ENCODE data around the gene FHIT.

Gene FHIT

GRCh38 chr3:60079076-60079475, 1172.2 kb downstream of the FHIT start:
- Histone ChIP-seq H3K4me1 (ENCODE audit: control insufficient read depth, insufficient read depth, low read length, poor library complexity, severe bottlenecking) (no peaks in the 10 kb centered on the region), H3K27ac (ENCODE audit: insufficient read depth, low read length, poor library complexity, severe bottlenecking) (peak overlapping the region; percentile 44), H3K36me3 (ENCODE audit: control insufficient read depth, insufficient read depth, low read length) (no peaks in the 10 kb centered on the region), H3K4me3 (ENCODE audit: insufficient read depth, low read depth, low read length, poor library complexity, severe bottlenecking) (peak overlapping the region; percentile 22), H3K9me3 (ENCODE audit: control insufficient read depth, low read length) (no peaks in the 10 kb centered on the region), H3K27me3 (replicated peaks; ENCODE audit: control insufficient read depth, insufficient read depth, low read length, poor library complexity, severe bottlenecking) (no peaks in the 10 kb centered on the region)
- no peak for DNase-seq

GRCh38 chr3:60076331-60076730, 1174.9 kb downstream of the FHIT start:
- H3K27ac ChIP-seq (ENCODE audit: insufficient read depth, low read length, poor library complexity, severe bottlenecking), result no peak overlapping the region
- no peaks in the 10 kb centered on the region for H3K4me1 ChIP-seq (ENCODE audit: control insufficient read depth, insufficient read depth, low read length, poor library complexity, severe bottlenecking)
- no peak for DNase-seq

GRCh38 chr3:60073942-60074341, 1177.3 kb downstream of the FHIT start:
- Histone ChIP-seq H3K36me3 (ENCODE audit: control insufficient read depth, insufficient read depth, low read length) (no peaks in the 10 kb centered on the region), H3K27me3 (replicated peaks; ENCODE audit: control insufficient read depth, insufficient read depth, low read length, poor library complexity, severe bottlenecking) (no peaks in the 10 kb centered on the region), H3K9me3 (ENCODE audit: control insufficient read depth, low read length) (no peaks in the 10 kb centered on the region), H3K4me1 (ENCODE audit: control insufficient read depth, insufficient read depth, low read length, poor library complexity, severe bottlenecking) (no peaks in the 10 kb centered on the region), H3K27ac (ENCODE audit: insufficient read depth, low read length, poor library complexity, severe bottlenecking) (peak overlapping the region; percentile 43), H3K4me3 (ENCODE audit: insufficient read depth, low read depth, low read length, poor library complexity, severe bottlenecking) (no peak overlapping the region)
- DNase-seq, result no peak

More at GRCh38 chr3:60076331-60076730, 1174.9 kb downstream of the FHIT start:
- Histone ChIP-seq H3K36me3 (ENCODE audit: control insufficient read depth, insufficient read depth, low read length) (no peaks in the 10 kb centered on the region), H3K4me3 (ENCODE audit: insufficient read depth, low read depth, low read length, poor library complexity, severe bottlenecking) (peak overlapping the region; percentile 8), H3K27me3 (replicated peaks; ENCODE audit: control insufficient read depth, insufficient read depth, low read length, poor library complexity, severe bottlenecking) (no peaks in the 10 kb centered on the region), H3K9me3 (ENCODE audit: control insufficient read depth, low read length) (no peaks in the 10 kb centered on the region)

- H3K27ac ChIP-seq (ENCODE audit: insufficient read depth, low read length, poor library complexity, severe bottlenecking), result no peak overlapping the region
- no peaks in the 10 kb centered on the region for H3K36me3 ChIP-seq (ENCODE audit: control insufficient read depth, insufficient read depth, low read length)
- no peak for DNase-seq
- no peaks in the 10 kb centered on the region for H3K9me3 ChIP-seq (ENCODE audit: control insufficient read depth, low read length)
- H3K4me3 ChIP-seq (ENCODE audit: insufficient read depth, low read depth, low read length, poor library complexity, severe bottlenecking), result no peak overlapping the region
- H3K4me1 ChIP-seq (ENCODE audit: control insufficient read depth, insufficient read depth, low read length, poor library complexity, severe bottlenecking), result no peaks in the 10 kb centered on the region
- H3K27me3 ChIP-seq (replicated peaks; ENCODE audit: control insufficient read depth, insufficient read depth, low read length, poor library complexity, severe bottlenecking), result no peaks in the 10 kb centered on the region
These were observed 1178.0 kb downstream of the FHIT start for GRCh38 chr3:60073228-60073627.

- no peaks in the 10 kb centered on the region for H3K9me3 ChIP-seq (ENCODE audit: control insufficient read depth, low read length)
- DNase-seq, result no peak
- no peaks in the 10 kb centered on the region for H3K4me1 ChIP-seq (ENCODE audit: control insufficient read depth, insufficient read depth, low read length, poor library complexity, severe bottlenecking)
- H3K27ac ChIP-seq (ENCODE audit: insufficient read depth, low read length, poor library complexity, severe bottlenecking), result no peak overlapping the region
- no peaks in the 10 kb centered on the region for H3K36me3 ChIP-seq (ENCODE audit: control insufficient read depth, insufficient read depth, low read length)
- H3K27me3 ChIP-seq (replicated peaks; ENCODE audit: control insufficient read depth, insufficient read depth, low read length, poor library complexity, severe bottlenecking), result no peaks in the 10 kb centered on the region
- no peak overlapping the region for H3K4me3 ChIP-seq (ENCODE audit: insufficient read depth, low read depth, low read length, poor library complexity, severe bottlenecking)
These were observed 1180.9 kb downstream of the FHIT start for GRCh38 chr3:60070366-60070765.

GRCh38 chr3:60065227-60065868, 1185.9 kb downstream of the FHIT start:
- no peak for DNase-seq
- Histone ChIP-seq H3K27ac (ENCODE audit: insufficient read depth, low read length, poor library complexity, severe bottlenecking) (peak overlapping the region; percentile 29), H3K36me3 (ENCODE audit: control insufficient read depth, insufficient read depth, low read length) (no peaks in the 10 kb centered on the region), H3K4me3 (ENCODE audit: insufficient read depth, low read depth, low read length, poor library complexity, severe bottlenecking) (no peak overlapping the region), H3K27me3 (replicated peaks; ENCODE audit: control insufficient read depth, insufficient read depth, low read length, poor library complexity, severe bottlenecking) (no peaks in the 10 kb centered on the region), H3K9me3 (ENCODE audit: control insufficient read depth, low read length) (no peaks in the 10 kb centered on the region), H3K4me1 (ENCODE audit: control insufficient read depth, insufficient read depth, low read length, poor library complexity, severe bottlenecking) (no peaks in the 10 kb centered on the region)

GRCh38 chr3:60064210-60065178, 1186.8 kb downstream of the FHIT start:
- Histone ChIP-seq H3K9me3 (ENCODE audit: control insufficient read depth, low read length) (no peaks in the 10 kb centered on the region), H3K27ac (ENCODE audit: insufficient read depth, low read length, poor library complexity, severe bottlenecking) (peak overlapping the region; percentile 29), H3K27me3 (replicated peaks; ENCODE audit: control insufficient read depth, insufficient read depth, low read length, poor library complexity, severe bottlenecking) (no peaks in the 10 kb centered on the region), H3K36me3 (ENCODE audit: control insufficient read depth, insufficient read depth, low read length) (no peaks in the 10 kb centered on the region), H3K4me3 (ENCODE audit: insufficient read depth, low read depth, low read length, poor library complexity, severe bottlenecking) (no peak overlapping the region), H3K4me1 (ENCODE audit: control insufficient read depth, insufficient read depth, low read length, poor library complexity, severe bottlenecking) (no peaks in the 10 kb centered on the region)
- DNase-seq, result no peak

GRCh38 chr3:60056404-60056803, 1194.8 kb downstream of the FHIT start:
- Histone ChIP-seq H3K4me1 (ENCODE audit: control insufficient read depth, insufficient read depth, low read length, poor library complexity, severe bottlenecking) (peaks cover 6% of the 10 kb centered on the region), H3K9me3 (ENCODE audit: control insufficient read depth, low read length) (no peaks in the 10 kb centered on the region), H3K36me3 (ENCODE audit: control insufficient read depth, insufficient read depth, low read length) (no peaks in the 10 kb centered on the region), H3K27ac (ENCODE audit: insufficient read depth, low read length, poor library complexity, severe bottlenecking) (peak overlapping the region; percentile 44), H3K27me3 (replicated peaks; ENCODE audit: control insufficient read depth, insufficient read depth, low read length, poor library complexity, severe bottlenecking) (no peaks in the 10 kb centered on the region), H3K4me3 (ENCODE audit: insufficient read depth, low read depth, low read length, poor library complexity, severe bottlenecking) (no peak overlapping the region)
- DNase-seq, result no peak

- Histone ChIP-seq H3K27ac (ENCODE audit: insufficient read depth, low read length, poor library complexity, severe bottlenecking) (peak overlapping the region; percentile 44), H3K4me1 (ENCODE audit: control insufficient read depth, insufficient read depth, low read length, poor library complexity, severe bottlenecking) (peaks cover 6% of the 10 kb centered on the region), H3K36me3 (ENCODE audit: control insufficient read depth, insufficient read depth, low read length) (no peaks in the 10 kb centered on the region), H3K4me3 (ENCODE audit: insufficient read depth, low read depth, low read length, poor library complexity, severe bottlenecking) (no peak overlapping the region), H3K27me3 (replicated peaks; ENCODE audit: control insufficient read depth, insufficient read depth, low read length, poor library complexity, severe bottlenecking) (no peaks in the 10 kb centered on the region), H3K9me3 (ENCODE audit: control insufficient read depth, low read length) (no peaks in the 10 kb centered on the region)
- DNase-seq, result no peak
These were observed 1195.5 kb downstream of the FHIT start for GRCh38 chr3:60055765-60056164.
